ENCODE data around the gene TTC39B. TPM values are rescaled to one million over a fixed set of nuclear protein-coding genes. Genes with fewer than 3 reads are reported as not detected.

The TTC39B gene
- total RNA-seq, 1 donor from 2014 or later: 30.6 TPM

GRCh38 chr9:15271403-15271802 lies 35.6 kb downstream of the TTC39B start:
- Mint-ChIP-seq H3K27me3 (ENCODE audit: low read depth) (no peaks in the 10 kb centered on the region), H3K36me3 (ENCODE audit: low read depth) (peaks cover 2% of the 10 kb centered on the region), H3K9me3 (ENCODE audit: low read depth) (no peaks in the 10 kb centered on the region), H3K4me1 (ENCODE audit: low read depth) (peaks cover 35% of the 10 kb centered on the region), H3K27ac (ENCODE audit: unreplicated experiment) (no peak overlapping the region), H3K4me3 (ENCODE audit: unreplicated experiment) (no peak overlapping the region)
- DNase-seq (ENCODE audit: low spot score): no peak
- TF ChIP-seq, protein P1, sequence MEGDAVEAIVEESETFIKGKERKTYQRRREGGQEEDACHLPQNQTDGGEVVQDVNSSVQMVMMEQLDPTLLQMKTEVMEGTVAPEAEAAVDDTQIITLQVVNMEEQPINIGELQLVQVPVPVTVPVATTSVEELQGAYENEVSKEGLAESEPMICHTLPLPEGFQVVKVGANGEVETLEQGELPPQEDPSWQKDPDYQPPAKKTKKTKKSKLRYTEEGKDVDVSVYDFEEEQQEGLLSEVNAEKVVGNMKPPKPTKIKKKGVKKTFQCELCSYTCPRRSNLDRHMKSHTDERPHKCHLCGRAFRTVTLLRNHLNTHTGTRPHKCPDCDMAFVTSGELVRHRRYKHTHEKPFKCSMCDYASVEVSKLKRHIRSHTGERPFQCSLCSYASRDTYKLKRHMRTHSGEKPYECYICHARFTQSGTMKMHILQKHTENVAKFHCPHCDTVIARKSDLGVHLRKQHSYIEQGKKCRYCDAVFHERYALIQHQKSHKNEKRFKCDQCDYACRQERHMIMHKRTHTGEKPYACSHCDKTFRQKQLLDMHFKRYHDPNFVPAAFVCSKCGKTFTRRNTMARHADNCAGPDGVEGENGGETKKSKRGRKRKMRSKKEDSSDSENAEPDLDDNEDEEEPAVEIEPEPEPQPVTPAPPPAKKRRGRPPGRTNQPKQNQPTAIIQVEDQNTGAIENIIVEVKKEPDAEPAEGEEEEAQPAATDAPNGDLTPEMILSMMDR (IDR thresholded peaks at IDR 0.05): no peak

DNA sequence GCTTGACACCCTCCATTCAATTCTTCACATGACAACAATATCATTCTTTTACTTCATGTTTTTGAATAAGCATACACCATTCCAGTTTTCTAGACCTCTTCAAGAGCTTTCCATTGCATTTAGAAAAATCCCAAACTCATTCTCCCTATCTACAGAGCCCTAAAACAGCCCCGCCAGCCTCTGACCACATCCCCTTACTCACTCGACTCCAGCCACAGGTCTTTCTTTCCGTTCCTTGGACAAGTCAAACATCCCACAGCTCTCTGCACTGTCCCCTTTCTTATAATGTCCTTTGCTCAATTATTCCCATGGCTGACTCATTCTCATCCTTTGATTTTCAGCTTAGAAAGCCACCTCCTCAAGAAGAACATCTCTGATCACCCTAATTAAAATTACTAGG lies 38.2 kb downstream of the TTC39B start:
- Mint-ChIP-seq H3K4me3 (ENCODE audit: unreplicated experiment) (no peak overlapping the region), H3K27ac (ENCODE audit: unreplicated experiment) (no peak overlapping the region), H3K36me3 (ENCODE audit: low read depth) (peaks cover 2% of the 10 kb centered on the region), H3K4me1 (ENCODE audit: low read depth) (peaks cover 35% of the 10 kb centered on the region), H3K27me3 (ENCODE audit: low read depth) (no peaks in the 10 kb centered on the region), H3K9me3 (ENCODE audit: low read depth) (no peaks in the 10 kb centered on the region)
- DNase-seq (ENCODE audit: low spot score): no peak
- TF ChIP-seq, protein P1 (IDR thresholded peaks at IDR 0.05): no peak

DNA sequence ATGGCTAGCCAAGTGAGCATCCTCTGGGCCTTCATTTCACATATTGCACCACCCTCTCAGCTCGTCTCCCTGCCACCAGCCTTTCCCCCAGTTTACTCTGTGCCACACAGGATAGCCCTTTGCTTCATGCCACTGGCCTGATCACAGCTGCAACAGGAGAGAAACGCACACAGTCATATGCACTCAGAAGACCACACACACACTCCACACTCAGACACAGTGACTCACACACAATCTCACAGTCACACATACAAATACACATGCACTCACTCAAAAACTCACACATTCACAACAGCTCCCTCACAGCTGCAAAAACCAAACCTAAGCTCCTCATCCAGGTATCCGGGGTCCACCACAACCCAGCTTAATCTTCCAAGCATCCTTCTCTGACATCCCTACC lies 38.7 kb downstream of the TTC39B start:
- no peak overlapping the region for H3K4me3 Mint-ChIP-seq (ENCODE audit: unreplicated experiment)
- peaks cover 2% of the 10 kb centered on the region for H3K36me3 Mint-ChIP-seq (ENCODE audit: low read depth)
- H3K9me3 Mint-ChIP-seq (ENCODE audit: low read depth): no peaks in the 10 kb centered on the region
- DNase-seq (ENCODE audit: low spot score): no peak
- no peaks in the 10 kb centered on the region for H3K27me3 Mint-ChIP-seq (ENCODE audit: low read depth)
- peaks cover 35% of the 10 kb centered on the region for H3K4me1 Mint-ChIP-seq (ENCODE audit: low read depth)
- H3K27ac Mint-ChIP-seq (ENCODE audit: unreplicated experiment): no peak overlapping the region
- TF ChIP-seq, protein P1 (IDR thresholded peaks at IDR 0.05): no peak

DNA sequence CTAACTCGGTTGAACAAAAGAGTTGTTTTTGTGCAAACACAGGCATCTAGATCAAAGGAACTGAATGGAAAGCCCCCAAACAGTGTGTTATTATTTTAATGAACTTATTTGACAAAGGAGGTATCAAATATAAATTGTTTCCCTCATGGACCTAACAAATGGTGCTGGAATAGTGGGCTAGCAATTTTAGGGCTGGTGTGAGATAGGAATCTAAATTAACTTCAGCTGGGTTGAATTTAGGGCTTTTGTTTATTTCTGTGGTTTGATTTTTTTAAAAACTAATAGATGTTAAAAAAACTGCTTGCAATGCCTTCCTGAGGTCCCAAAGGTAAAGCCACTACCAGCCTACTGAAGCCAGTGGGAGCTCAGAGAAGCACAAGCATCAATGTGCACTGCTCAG lies 42.1 kb downstream of the TTC39B start:
- H3K9me3 Mint-ChIP-seq (ENCODE audit: low read depth): no peaks in the 10 kb centered on the region
- H3K4me3 Mint-ChIP-seq (ENCODE audit: unreplicated experiment): no peak overlapping the region
- H3K36me3 Mint-ChIP-seq (ENCODE audit: low read depth): no peaks in the 10 kb centered on the region
- no peak for DNase-seq (ENCODE audit: low spot score)
- H3K27ac Mint-ChIP-seq (ENCODE audit: unreplicated experiment): no peak overlapping the region
- peaks cover 46% of the 10 kb centered on the region for H3K4me1 Mint-ChIP-seq (ENCODE audit: low read depth)
- TF ChIP-seq, protein P1 (IDR thresholded peaks at IDR 0.05): no peak
- H3K27me3 Mint-ChIP-seq (ENCODE audit: low read depth): no peaks in the 10 kb centered on the region

GRCh38 chr9:15262581-15262980 lies 44.4 kb downstream of the TTC39B start:
- no peak for DNase-seq (ENCODE audit: low spot score)
- Mint-ChIP-seq H3K27ac (ENCODE audit: unreplicated experiment) (peak overlapping the region; percentile 47), H3K4me3 (ENCODE audit: unreplicated experiment) (no peak overlapping the region)

More at GRCh38 chr9:15262581-15262980, 44.4 kb downstream of the TTC39B start:
- Mint-ChIP-seq H3K4me1 (ENCODE audit: low read depth) (peaks cover 53% of the 10 kb centered on the region), H3K27me3 (ENCODE audit: low read depth) (no peaks in the 10 kb centered on the region), H3K36me3 (ENCODE audit: low read depth) (peaks cover 4% of the 10 kb centered on the region), H3K9me3 (ENCODE audit: low read depth) (no peaks in the 10 kb centered on the region)
- TF ChIP-seq, protein P1 (IDR thresholded peaks at IDR 0.05): no peak

All from chondrocyte (in vitro differentiated cells).